HAP-1 (cell line): ENCODE results near the gene DTD1.
A peak's percentile ranks its signal among the peaks of the same experiment; 100 is the strongest.

Experiments
- DNase-seq, 2 experiments: peaks; one replicate each; pipeline ENCODE4 v3.0.0-alpha.2; 2016 to 2020; ENCODE audit warnings: low spot score in 2 of 2
- H3K27me3 ChIP-seq: fragments of 250-450 bp; sonication (Bioruptor Pico); 2 replicates; pipeline ENCODE4 v1.5.1; 2020; ENCODE audit warnings: low read depth, mild to moderate bottlenecking, moderate library complexity
- H3K36me3 ChIP-seq: fragments of 250-450 bp; sonication (Bioruptor Pico); replicated peaks from 2 replicates; pipeline ENCODE4 v1.5.1; 2020; ENCODE audit warnings: mild to moderate bottlenecking
- H3K4me1 ChIP-seq: fragments of 250-450 bp; sonication (Bioruptor Pico); 2 replicates; pipeline ENCODE4 v1.5.1; 2020; ENCODE audit warnings: mild to moderate bottlenecking
- H3K4me3 ChIP-seq: fragments of 250-450 bp; sonication (Bioruptor Pico); 2 replicates; pipeline ENCODE4 v1.5.1; 2020; ENCODE audit warnings: mild to moderate bottlenecking, moderate library complexity
- H3K9me3 ChIP-seq: fragments of 250-450 bp; sonication (Bioruptor Pico); 2 replicates; pipeline ENCODE4 v1.5.1; 2020; ENCODE audit warnings: mild to moderate bottlenecking, moderate library complexity
- in situ Hi-C: fragments of 300-500 bp; cut with MboI; formaldehyde crosslinking; loops from 3 replicates; pipeline ENCODE4 v1.14.3; 2020; ENCODE audit warnings: low sequenced_read_pairs, inconsistent platforms, mixed read lengths

Gene DTD1

GRCh38 chr20:18628330-18628920, 40.6 kb downstream of the DTD1 start:
- in situ Hi-C loops: loop anchor here (25.0 kb wide), 2 partner anchors 559 to 1034 kb away; no protein-coding TSS in a partner anchor
- Histone ChIP-seq H3K4me1 (no peaks in the 10 kb centered on the region), H3K36me3 (0 out of 2 replicates have a peak, but pooled peaks cover 3% of the 10 kb centered on the region), H3K4me3 (no peak overlapping the region), H3K27me3 (no peaks in the 10 kb centered on the region), H3K9me3 (no peaks in the 10 kb centered on the region)
- DNase-seq: peak in 1 of 2 experiments; percentile 54

- in situ Hi-C loops: loop anchor here (25.0 kb wide), 2 partner anchors 555 to 1030 kb away; no protein-coding TSS in a partner anchor
- H3K27me3 ChIP-seq: no peaks in the 10 kb centered on the region
- H3K4me1 ChIP-seq: no peaks in the 10 kb centered on the region
- DNase-seq: peak; percentile 61 to 83
- H3K4me3 ChIP-seq: no peak overlapping the region
- 0 out of 2 replicates have a peak, but pooled peaks cover 3% of the 10 kb centered on the region for H3K36me3 ChIP-seq
- no peaks in the 10 kb centered on the region for H3K9me3 ChIP-seq
These were observed 44.4 kb downstream of the DTD1 start for GRCh38 chr20:18632196-18632789.

- Histone ChIP-seq H3K9me3 (no peaks in the 10 kb centered on the region), H3K4me3 (no peak overlapping the region), H3K36me3 (0 out of 2 replicates have a peak, but pooled peaks cover 3% of the 10 kb centered on the region), H3K27me3 (no peaks in the 10 kb centered on the region), H3K4me1 (no peaks in the 10 kb centered on the region)
- in situ Hi-C loops: loop anchor here (25.0 kb wide), 2 partner anchors 554 to 1029 kb away; no protein-coding TSS in a partner anchor
- DNase-seq: no peak
These were observed 45.6 kb downstream of the DTD1 start for GRCh38 chr20:18633411-18633810.

- in situ Hi-C loops: loop anchor here (25.0 kb wide), 2 partner anchors 553 to 1028 kb away; no protein-coding TSS in a partner anchor
- no peaks in the 10 kb centered on the region for H3K9me3 ChIP-seq
- no peak for DNase-seq
- H3K4me3 ChIP-seq: no peak overlapping the region
- no peaks in the 10 kb centered on the region for H3K27me3 ChIP-seq
- 0 out of 2 replicates have a peak, but pooled peaks cover 3% of the 10 kb centered on the region for H3K36me3 ChIP-seq
- H3K4me1 ChIP-seq: no peaks in the 10 kb centered on the region
These were observed 46.6 kb downstream of the DTD1 start for GRCh38 chr20:18634501-18634900.

GRCh38 chr20:18635380-18635779, 47.5 kb downstream of the DTD1 start:
- no peak overlapping the region for H3K4me3 ChIP-seq

GRCh38 chr20:18637224-18637623, 49.4 kb downstream of the DTD1 start:
- in situ Hi-C loops: loop anchor here (25.0 kb wide), 2 partner anchors 550 to 1025 kb away; no protein-coding TSS in a partner anchor

More at GRCh38 chr20:18635380-18635779, 47.5 kb downstream of the DTD1 start:
- in situ Hi-C loops: loop anchor here (25.0 kb wide), 2 partner anchors 552 to 1027 kb away; no protein-coding TSS in a partner anchor
- H3K9me3 ChIP-seq: no peaks in the 10 kb centered on the region
- H3K36me3 ChIP-seq: 0 out of 2 replicates have a peak, but pooled peaks cover 3% of the 10 kb centered on the region
- no peak for DNase-seq
- H3K4me1 ChIP-seq: no peaks in the 10 kb centered on the region
- H3K27me3 ChIP-seq: no peaks in the 10 kb centered on the region

GRCh38 chr20:18638768-18639167, 50.9 kb downstream of the DTD1 start:
- in situ Hi-C loops: loop anchor here (25.0 kb wide), 2 partner anchors 549 to 1024 kb away; no protein-coding TSS in a partner anchor
- Histone ChIP-seq H3K9me3 (no peaks in the 10 kb centered on the region), H3K36me3 (0 out of 2 replicates have a peak, but pooled peaks cover 5% of the 10 kb centered on the region), H3K4me3 (no peak overlapping the region), H3K4me1 (no peaks in the 10 kb centered on the region), H3K27me3 (no peaks in the 10 kb centered on the region)
- no peak for DNase-seq

More at GRCh38 chr20:18637224-18637623, 49.4 kb downstream of the DTD1 start:
- Histone ChIP-seq H3K4me3 (no peak overlapping the region), H3K27me3 (no peaks in the 10 kb centered on the region), H3K36me3 (no peaks in the 10 kb centered on the region), H3K4me1 (no peaks in the 10 kb centered on the region), H3K9me3 (no peaks in the 10 kb centered on the region)
- DNase-seq: no peak

- in situ Hi-C loops: loop anchor here (25.0 kb wide), 2 partner anchors 548 to 1023 kb away; no protein-coding TSS in a partner anchor
- Histone ChIP-seq H3K27me3 (no peaks in the 10 kb centered on the region), H3K4me3 (no peak overlapping the region), H3K9me3 (no peaks in the 10 kb centered on the region), H3K4me1 (no peaks in the 10 kb centered on the region), H3K36me3 (0 out of 2 replicates have a peak, but pooled peaks cover 5% of the 10 kb centered on the region)
- DNase-seq: peak in 1 of 2 experiments; percentile 18
These were observed 51.7 kb downstream of the DTD1 start for GRCh38 chr20:18639501-18639979.

GRCh38 chr20:18645196-18645745, 57.4 kb downstream of the DTD1 start:
- Histone ChIP-seq H3K36me3 (0 out of 2 replicates have a peak, but pooled peaks cover 5% of the 10 kb centered on the region), H3K9me3 (no peaks in the 10 kb centered on the region), H3K4me1 (no peaks in the 10 kb centered on the region), H3K4me3 (no peak overlapping the region), H3K27me3 (no peaks in the 10 kb centered on the region)
- in situ Hi-C loops: loop anchor here (25.0 kb wide), 2 partner anchors 542 to 1017 kb away; no protein-coding TSS in a partner anchor
- no peak for DNase-seq

GRCh38 chr20:18645851-18646250, 58.0 kb downstream of the DTD1 start:
- H3K4me1 ChIP-seq: no peaks in the 10 kb centered on the region
- in situ Hi-C loops: loop anchor here (25.0 kb wide), 2 partner anchors 541 to 1016 kb away; no protein-coding TSS in a partner anchor

GRCh38 chr20:18647777-18648176, 59.9 kb downstream of the DTD1 start:
- DNase-seq: no peak
- Histone ChIP-seq H3K4me3 (no peak overlapping the region), H3K27me3 (no peaks in the 10 kb centered on the region), H3K4me1 (no peaks in the 10 kb centered on the region), H3K36me3 (0 out of 2 replicates have a peak, but pooled peaks cover 5% of the 10 kb centered on the region), H3K9me3 (no peaks in the 10 kb centered on the region)
- in situ Hi-C loops: loop anchor here (25.0 kb wide), 2 partner anchors 540 to 1015 kb away; no protein-coding TSS in a partner anchor

More at GRCh38 chr20:18645851-18646250, 58.0 kb downstream of the DTD1 start:
- no peak for DNase-seq
- H3K4me3 ChIP-seq: no peak overlapping the region
- 0 out of 2 replicates have a peak, but pooled peaks cover 5% of the 10 kb centered on the region for H3K36me3 ChIP-seq
- H3K27me3 ChIP-seq: no peaks in the 10 kb centered on the region
- no peaks in the 10 kb centered on the region for H3K9me3 ChIP-seq

- Histone ChIP-seq H3K9me3 (no peaks in the 10 kb centered on the region), H3K4me3 (no peak overlapping the region)
- no peak for DNase-seq
These were observed 62.4 kb downstream of the DTD1 start for GRCh38 chr20:18650224-18650623.

GRCh38 chr20:18653736-18654447, 66.0 kb downstream of the DTD1 start:
- in situ Hi-C loops: no loop called here
- no peaks in the 10 kb centered on the region for H3K36me3 ChIP-seq
- no peaks in the 10 kb centered on the region for H3K9me3 ChIP-seq
- DNase-seq: no peak
- H3K27me3 ChIP-seq: no peaks in the 10 kb centered on the region
- no peak overlapping the region for H3K4me3 ChIP-seq
- no peaks in the 10 kb centered on the region; the same call in 1 of the 2 replicates for H3K4me1 ChIP-seq

More at GRCh38 chr20:18650224-18650623, 62.4 kb downstream of the DTD1 start:
- H3K27me3 ChIP-seq: no peaks in the 10 kb centered on the region
- in situ Hi-C loops: no loop called here
- no peaks in the 10 kb centered on the region; the same call in 1 of the 2 replicates for H3K4me1 ChIP-seq
- no peaks in the 10 kb centered on the region for H3K36me3 ChIP-seq
